ENCODE data around the gene DHX40.
"Not testable (repeated sequence)": the region's sequence is repeated elsewhere in the genome, so short reads cannot be mapped to it uniquely, and the experiment has no call there.

DHX40 gene, protein sequence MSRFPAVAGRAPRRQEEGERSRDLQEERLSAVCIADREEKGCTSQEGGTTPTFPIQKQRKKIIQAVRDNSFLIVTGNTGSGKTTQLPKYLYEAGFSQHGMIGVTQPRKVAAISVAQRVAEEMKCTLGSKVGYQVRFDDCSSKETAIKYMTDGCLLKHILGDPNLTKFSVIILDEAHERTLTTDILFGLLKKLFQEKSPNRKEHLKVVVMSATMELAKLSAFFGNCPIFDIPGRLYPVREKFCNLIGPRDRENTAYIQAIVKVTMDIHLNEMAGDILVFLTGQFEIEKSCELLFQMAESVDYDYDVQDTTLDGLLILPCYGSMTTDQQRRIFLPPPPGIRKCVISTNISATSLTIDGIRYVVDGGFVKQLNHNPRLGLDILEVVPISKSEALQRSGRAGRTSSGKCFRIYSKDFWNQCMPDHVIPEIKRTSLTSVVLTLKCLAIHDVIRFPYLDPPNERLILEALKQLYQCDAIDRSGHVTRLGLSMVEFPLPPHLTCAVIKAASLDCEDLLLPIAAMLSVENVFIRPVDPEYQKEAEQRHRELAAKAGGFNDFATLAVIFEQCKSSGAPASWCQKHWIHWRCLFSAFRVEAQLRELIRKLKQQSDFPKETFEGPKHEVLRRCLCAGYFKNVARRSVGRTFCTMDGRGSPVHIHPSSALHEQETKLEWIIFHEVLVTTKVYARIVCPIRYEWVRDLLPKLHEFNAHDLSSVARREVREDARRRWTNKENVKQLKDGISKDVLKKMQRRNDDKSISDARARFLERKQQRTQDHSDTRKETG

DNA sequence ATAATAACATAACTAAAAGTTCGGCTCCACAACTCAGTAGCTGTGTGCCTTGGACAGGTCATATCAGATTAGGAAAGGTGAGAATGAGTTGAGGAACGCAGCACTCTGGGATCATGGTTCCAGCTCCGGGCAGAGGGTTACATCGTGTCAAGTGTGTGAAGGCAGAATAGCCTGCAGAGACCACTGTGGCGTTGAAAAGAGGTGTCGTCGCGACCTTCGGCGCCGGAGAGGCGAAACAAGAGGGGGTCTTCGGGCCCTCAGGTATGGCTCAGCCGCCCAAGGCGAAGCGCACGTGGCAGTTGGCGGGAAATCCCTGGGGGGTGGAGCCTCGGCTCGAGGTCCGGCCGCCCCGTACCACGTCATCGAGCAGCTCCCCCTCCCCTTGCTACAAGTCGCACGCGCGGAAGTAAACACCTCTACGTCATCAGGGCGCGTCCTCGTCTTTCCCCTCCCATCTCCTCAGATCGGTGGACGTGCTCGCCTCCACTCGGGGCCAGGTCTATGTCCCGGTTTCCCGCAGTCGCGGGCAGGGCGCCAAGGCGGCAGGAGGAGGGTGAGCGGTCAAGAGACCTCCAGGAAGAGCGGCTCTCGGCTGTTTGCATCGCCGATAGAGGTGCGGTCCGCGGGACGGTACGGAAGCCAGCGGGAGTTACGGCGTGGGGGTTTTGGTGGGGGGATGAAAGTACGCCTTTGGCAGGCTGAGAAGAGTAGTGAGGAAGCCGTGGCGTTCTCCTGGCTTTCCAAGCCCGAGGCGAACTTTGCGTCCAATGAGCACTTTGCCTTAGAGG lies at the start of gene DHX40:
DHX40 (plus strand) TSS at position 440 of the 788 bp plus-strand sequence; CDS start at position 502, 62 bp downstream.
- DNase-seq = peak; percentile 85

DNA sequence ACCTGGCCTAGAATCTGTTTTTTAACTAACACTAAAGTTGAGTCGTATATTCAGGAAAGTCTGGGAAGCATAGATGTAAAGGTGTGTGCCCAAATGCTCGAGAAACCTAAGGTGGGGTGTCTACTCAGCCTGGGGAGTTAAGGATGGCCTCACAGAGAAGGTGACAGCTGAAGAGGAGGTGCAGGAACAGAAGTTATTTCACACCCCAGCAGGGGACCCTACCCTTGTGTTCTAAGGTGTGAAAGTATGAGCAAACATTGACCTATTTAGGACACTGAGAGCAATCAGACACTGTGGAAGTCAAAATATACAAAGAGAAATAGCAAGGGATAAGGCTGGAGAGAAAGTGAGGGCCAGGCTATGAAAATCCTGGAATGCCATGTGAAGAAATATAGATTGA lies 49.0 kb upstream of the DHX40 start:
- DNase-seq = no peak

DNA sequence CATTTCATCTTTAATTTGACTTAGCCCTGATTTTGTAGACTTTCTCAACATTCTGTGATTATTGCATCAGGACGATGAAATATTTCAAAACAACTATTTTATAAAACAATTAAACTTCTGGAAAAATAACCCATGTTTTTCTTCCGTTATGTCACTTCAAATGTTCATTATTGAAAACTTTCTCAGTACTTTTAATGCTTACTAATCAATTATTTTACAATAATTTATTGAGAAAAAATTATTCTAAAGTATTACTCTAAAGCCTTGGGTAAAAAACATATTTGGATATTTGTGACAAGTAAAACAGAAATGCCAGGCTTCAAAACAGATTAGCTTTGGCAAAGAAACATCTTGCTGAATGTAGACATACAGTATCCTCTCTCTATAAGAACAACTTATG lies 46.3 kb upstream of the DHX40 start:
- no peak for DNase-seq

DNA sequence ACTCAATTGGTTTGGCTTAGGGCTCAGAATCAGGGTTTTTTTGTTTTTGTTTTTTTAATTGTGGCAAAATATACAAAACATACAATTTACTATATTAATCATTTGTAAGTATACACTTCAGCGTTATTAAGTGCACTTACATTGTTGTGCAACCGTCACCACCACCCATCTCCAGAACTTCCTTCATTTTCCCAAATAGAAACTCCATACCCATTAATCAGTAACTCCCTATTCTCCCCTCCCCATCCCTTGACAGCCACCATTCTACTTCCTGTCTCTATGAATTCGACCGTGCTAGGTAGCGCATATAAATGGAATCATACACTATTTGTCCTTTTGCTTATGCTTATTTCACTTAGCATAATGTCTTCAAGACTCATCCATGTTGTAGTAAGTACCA lies 45.2 kb upstream of the DHX40 start:
- no peak for DNase-seq

DNA sequence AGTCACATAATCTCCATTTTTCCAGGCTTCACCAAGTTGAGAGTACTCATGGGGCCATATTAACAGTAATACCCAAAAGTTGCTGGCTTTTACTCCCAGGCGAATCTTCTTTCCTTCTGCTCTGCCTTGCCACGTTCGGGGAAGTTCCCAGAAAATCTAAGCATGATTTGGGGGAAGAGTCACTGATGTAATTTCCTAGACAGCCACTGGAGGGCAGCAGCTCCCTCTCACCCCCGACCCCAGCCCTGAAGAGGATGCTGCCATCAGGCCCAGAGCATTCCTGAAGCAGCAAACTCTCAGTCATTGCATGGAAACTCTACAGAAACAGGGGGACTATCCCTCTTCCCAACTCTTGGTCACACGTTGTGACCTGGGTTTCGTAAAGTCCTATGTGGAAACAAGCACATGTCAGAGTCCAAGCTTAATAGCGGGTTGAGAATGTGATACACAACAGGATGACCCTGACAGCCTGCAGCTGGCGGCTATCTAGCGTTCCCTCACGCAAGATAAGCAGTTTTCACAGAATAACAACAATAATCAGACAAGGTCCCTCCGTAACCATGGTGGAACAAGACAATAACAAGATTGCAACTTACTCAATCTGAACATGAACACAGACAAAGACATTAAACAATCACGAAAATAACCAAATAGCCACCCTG lies 43.8 kb upstream of the DHX40 start:
- DNase-seq = peak; percentile 21

DNA sequence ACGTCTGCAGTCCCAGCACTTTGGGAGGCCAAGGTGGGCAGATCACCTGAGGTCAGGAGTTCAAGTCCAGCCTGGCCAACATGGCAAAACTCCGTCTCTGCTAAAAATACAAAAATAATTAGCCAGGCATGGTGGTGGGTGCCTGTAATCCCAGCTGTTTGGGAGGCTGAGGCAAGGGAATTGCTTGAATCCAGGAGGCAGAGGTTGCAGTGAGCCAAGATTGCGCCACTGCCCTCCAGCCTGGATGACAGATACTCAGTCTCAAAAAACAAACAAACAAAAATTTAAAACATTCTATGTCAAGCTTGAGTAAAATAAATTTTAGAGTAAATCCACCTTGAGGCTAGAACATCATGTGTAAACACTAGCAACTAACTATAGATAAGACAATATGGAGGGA lies 40.5 kb upstream of the DHX40 start:
- DNase-seq = not testable (repeated sequence)

DNA sequence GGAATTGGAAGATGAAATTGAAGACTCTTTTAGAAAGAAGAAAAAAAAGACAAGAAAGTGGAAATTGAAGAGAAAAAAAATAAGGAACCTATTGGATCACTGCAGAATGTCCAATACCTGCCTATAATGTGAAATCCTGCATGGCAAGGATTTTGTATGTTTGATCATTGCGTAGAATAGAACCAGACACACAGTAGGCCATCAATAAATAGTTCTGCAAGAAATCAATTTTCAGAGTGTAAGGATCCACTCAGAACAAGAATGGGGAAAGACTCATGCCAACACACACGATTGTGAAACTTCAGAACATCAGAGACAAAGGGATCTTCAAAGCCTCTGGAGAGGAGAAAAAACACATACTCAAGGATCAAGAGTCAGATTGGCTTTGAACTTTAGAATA lies 39.7 kb upstream of the DHX40 start:
- no peak for DNase-seq

DNA sequence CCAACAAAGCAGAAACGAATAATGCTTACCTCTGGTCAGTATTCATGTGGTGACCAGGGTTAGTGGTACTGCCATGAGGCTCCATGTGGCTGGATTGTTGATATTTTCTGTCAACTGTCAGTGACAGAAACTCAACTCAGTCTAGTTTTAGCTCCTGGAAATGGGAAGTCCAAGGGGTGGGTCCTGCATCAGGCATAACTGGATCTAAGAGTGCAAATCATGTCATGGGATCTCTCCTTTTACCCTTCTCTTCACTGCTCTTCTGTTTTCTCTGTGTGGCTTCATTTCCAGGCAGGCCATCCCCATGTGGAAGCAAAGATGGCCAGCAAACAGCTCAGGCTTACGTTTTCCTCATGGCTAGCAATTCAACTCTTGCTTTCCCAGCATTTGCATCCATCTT lies 39.0 kb upstream of the DHX40 start:
- no peak for DNase-seq

DNA sequence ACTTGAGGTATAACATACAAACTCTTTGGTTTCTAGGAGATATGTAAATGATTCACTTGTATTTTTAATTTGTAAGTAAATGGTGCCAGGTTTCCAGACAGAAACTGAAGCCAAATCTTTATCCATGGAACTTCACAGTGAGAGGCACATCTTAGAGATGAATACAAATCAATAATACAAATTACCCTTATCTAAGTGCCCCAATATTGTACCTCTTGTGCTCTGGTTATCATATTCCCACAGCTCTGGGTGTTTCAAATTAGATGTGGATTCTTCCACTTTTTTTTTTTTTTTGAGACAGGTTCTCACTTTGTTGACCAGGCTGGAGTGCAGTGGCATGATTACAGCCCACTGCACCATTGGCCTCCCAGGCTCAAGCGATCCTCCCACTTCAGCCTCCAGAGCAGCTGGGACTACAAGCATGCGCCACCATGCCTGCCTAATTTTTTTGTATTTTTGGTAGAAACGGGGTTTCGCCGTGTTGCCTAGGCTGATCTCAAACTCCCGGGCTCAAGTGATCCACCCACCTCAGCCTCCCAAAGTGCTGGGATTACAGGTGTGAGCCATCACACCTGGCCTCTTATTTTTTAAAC lies 38.0 kb upstream of the DHX40 start:
- no peak for DNase-seq

DNA sequence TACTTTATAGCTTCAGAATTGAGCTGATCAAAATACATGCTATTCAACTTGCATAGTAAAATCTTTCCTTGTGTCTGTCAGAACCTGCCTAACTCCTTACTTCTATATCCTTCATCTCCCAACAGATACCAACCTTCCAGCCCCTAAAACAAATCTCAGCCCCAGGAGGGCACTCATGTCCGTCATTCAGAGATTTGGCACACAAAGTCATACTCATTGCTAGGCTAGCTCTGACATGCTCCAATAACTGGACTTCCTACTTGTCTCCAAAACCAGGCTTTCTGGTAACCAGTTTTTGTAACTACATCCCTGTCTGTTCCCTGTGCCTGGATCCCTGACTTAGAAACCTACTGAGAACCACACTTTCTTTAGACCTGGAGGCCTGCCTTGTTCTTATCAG lies 37.5 kb upstream of the DHX40 start:
- DNase-seq = no peak

DNA sequence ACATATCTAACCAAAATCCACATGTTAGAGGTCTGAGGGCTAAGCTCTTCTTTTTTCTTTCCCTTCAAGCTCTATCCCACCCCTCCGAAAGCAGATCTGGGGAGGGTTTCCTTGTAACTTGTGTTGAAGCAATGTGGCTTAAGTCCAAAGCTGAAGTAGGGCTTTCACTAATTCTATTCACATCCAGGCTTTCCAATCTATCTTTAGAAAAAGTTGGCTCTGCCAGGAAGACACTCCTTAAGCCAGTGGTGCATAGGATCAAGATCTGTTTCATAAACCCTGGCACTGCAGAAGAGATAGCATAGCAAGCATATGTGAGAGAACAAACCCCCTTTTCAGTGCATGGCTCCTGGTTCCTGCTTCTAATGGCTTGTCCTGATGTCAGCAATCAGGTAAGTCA lies 34.9 kb upstream of the DHX40 start:
- no peak for DNase-seq

DNA sequence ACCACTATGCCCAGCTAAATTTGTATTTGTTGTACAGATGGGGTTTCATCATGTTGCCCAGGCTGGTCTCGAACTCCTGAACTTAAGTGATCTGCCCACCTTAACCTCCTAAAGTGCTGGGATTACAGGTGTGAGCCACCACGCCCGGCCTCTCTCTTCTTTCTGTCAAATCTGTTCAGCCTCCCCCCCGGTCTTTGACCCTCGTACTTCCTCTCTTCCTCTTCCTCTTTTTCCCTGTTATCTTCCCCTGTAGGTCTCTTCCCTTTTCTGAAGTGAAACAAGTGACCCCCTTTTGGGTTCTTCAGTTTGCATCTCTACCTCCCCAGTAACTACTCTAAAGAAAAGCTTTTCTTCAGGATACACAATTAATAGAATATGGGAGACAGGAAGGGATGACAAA lies 31.7 kb upstream of the DHX40 start:
- no peak for DNase-seq

DNA sequence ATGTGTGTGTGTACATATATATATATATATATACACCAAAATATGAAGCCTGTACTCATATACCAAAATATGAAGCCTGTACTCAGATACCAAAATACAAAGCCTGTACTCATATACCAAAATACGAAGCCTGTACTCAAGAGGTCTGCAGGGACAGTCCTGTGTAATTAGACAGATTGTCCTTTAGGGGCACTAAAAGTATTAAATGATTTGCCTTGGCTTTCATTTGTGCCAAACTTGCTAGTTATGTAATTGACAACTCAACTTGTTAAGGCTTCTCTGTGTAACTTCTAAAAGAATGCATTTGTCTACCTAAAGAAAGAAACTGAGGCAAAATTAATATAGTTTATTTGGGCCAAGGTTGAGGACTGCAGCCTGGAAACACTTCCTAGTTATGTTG lies 30.8 kb upstream of the DHX40 start:
- DNase-seq = no peak

DNA sequence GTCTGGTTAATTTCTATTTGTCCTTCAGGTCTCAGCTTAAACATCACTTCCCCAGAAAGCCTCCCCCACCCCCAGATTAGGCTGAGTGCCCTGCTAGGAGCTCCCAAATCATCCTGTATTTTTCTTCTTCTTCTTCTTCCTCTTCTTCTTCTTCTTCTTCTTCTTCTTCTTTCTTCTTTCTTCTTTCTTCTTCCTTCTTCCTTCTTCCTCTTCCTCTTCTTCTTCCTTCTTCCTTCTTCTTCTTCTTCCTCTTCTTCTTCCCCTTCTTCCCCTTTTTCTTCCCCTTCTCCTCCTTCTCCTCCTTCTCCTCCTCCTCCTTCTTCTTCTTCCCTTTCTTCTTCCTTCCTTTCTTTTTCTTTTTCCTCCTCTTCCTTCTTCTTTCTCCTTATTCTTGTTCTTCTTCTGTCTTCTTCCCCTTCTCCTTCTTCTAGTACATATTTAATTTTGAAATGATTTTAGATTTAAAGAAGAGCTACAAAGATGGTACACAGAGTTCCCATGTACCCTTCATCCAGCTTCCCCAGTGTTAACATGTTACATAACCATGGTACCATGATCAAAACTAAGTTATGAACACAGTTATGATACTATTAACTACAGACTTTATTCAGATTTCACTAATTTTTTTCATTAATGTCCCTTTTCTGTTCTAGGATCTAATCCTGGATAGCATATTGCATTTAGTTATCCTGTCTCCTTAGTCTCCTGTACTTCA lies 27.1 kb upstream of the DHX40 start:
- DNase-seq = no peak

DNA sequence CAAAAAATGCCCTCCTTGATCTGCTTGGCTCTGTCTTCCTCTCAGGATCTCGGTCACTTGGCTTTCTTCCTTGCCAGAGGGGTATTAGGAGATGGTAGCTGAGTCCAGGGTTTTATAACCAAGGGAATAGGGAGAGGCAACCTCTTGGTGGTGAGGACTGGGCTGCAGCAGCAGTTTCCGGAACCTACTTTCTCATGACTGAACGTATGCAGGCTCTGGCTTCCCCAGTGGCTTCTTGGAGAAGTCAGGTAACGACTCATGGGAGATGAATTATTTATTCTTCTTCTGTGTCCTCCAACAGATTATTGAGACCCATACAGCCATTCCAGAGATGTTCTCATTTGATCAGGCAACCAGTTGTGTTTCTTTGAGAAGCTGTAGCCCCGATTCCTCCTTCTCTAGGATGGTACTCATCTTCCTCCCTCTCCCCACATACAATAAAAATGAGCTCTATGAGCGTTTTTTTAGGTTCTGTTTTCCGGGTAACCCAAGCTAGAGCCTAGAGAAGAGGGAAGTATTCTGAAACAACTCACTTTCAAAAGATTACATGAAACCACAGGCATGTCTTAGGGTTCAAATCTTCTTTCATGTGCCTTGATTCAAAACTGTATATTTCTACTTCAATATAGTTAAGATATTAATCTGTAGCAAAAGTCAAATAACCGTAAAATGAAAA lies 22.3 kb upstream of the DHX40 start:
- DNase-seq = no peak

DNA sequence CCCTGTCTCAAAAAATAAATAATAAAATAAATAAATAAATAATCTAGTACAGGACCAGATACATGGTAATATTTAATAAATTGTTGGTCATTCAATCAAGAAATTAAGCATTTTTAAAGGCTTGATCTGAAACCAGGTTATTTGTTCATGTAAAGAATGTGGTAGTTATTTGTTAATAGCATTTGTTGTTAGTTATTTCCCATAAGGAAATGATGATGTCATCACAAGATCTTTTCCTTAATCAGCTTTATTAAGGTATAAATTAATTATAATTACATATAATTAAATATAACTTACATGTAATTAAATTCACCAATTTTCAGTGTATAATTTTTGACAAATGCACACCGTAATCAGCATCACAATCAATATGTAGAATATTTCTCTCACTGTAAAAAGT lies 19.5 kb upstream of the DHX40 start:
- DNase-seq = no peak

DNA sequence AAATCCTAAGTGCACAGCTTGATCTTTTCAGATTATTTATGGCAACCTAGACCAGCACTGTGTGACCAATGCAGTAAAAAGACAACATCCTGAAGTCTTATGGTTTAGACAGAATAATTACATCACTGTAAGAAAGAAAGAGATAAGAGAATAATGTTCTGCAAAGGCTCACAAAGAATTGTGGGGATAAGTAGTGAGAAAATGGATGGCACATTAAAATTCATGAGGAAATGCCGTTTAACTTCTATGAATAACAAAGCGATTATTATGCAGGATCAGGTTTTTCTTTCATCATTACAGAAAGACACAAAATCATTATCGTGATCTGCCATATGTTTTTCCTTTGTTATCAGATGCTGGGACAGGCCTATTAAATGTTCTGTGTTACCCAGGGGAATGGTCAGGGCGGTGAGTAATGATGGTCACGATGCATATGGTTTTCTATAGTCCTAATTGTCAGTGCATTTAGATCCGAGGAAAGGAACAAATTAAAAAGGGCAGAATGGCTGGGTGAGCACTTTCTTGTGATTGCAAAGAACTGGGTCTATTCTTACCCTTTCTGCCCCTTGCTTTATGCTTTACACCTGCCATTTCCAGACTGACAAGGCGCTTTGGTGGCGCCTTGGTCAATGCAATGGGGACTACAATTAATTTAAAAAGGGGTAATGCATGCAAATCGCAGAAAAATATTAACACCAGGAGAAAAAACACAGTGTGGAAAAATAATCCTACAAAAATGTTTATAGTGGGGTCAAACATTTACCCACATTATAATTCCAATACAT lies 18.1 kb upstream of the DHX40 start:
- peak; percentile 41 for DNase-seq

DNA sequence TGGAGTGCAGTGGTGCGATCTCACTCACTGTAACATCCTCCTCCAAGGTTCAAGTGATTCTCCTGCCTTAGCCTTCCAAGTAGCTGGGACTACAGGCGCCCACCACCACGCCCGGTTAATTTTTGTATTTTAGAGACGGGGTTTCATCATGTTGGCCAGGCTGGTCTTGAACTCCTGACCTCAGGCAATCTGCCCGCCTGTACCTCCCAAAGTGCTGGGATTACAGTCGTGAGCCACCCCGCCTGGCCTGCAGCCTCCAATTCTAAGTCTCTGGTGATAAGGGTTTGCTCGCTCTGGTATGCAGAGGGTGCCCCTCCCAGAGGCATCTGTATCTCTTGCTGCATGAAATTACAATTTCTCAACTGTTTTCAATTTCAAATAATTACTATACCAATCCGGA lies 16.4 kb upstream of the DHX40 start:
- not testable (repeated sequence) for DNase-seq

DNA sequence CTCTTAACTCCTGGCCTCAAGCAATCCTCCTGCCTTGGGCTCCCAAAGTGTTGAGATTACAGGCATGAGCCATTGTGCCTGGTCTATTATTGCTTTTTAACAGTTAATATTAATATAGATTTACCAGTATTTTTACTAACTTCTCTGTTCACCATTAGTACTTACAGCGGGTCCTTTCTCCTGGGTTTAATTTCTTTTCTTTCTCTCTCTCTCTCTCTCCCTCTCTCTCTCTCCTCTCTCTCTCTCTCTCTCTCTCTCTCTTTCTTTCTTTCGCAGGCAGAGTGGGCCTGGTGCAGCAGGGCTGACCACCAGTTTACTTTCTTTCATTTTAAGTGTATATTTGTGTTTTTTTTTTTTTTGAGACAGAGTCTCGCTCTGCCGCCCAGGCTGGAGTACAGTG lies 14.7 kb upstream of the DHX40 start:
- DNase-seq = no peak

DNA sequence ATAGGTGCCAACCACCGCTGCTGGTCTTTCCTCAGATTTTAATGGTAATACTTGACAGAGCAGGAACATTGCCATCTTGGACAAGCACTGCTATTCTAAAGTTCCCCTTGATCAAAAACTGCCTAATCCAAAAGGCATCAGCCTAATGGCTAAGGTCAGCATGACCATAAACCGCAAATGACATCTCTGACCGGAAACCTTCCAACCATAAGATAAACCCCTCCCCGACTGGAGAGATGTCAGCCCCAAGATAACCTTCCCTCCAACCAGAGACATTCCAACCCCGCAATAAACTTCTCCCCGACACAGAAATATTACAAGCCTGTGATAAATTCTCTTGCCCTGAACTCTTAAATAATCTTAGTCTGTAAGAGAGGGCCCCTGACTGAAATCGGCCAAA lies 7.4 kb upstream of the DHX40 start:
- DNase-seq = no peak

DNA sequence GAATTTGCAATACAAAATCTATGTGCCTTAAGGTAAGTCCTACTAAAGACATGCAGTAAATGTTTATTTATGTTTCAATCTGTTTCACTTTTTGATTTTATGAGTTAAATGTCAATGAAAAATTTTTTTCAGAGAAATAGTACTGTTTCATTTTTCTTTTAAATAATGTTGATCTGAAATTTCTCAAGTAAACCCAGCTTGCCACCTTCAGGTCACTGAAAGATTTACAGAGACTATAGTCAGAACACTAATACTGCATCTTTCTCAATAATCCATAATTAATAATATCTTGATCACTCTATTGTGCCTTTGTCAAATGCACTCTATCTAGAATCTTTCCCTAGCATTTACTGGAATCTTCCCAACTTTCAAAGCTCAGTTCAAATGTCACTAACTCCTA lies 6.5 kb upstream of the DHX40 start:
- no peak for DNase-seq
